HG03442 (cell line): ENCODE results near the gene POLN.
"Not testable (repeated sequence)": the region's sequence is repeated elsewhere in the genome, so short reads cannot be mapped to it uniquely, and the experiment has no call there.

ENCODE experiments used
- ATAC-seq: cut with Tn5 transposase; IDR thresholded peaks from one replicate; pipeline ENCODE4 v1.9.1; 2021; ENCODE audit warnings: mild to moderate bottlenecking, moderate library complexity; ENCODE audit not compliant: unreplicated experiment

POLN gene

DNA sequence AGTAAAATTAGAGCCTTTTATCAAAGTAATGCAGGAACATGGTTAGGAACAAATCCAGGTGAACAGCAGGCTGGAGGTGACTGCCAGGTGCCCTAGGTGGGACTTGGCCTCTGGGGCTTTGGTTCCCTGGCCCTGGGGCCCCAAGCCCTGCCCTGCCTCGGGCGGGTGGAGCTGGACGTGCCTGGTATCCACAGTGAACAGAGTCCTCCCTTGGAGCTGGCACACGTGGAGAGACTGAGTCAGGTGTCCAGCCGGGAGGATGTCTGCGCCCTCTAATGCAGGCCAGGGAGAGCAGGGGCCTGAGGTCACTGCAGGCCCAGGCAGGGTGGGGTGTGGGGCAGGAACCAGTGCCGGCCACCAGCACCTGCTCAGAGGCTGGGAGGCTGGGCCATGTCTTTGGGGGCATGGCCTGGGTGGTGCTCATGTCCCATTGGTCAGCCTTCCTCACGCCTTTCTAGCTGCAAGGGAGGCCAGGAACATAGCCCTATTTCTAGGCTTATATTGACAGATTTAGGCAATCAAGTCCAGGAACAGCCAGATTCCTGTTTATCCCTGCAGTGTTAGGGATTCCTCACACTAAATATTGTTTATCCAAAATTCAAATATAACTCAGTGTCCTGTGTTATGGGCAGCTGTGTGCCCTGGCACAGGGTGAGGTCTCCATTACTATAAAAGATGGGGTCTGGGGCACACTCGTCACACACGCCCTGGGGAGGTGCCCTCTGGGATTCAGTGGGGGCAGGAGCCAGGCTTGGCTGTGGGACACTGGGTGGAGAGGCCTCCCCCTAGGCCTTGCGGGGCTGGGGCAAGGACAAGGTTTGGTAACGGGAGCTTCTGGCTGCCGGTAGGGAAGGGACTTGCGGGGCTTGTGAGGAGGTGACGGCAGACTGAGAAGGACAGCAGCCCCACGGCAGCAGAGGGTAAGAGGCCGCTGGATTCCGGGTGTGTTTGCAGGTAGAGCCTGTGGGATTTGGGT is 197.1 kb downstream of the POLN start:
- no peak for ATAC-seq

- no peak for ATAC-seq
These were observed 197.8 kb downstream of the POLN start for GRCh38 chr4:2044119-2044485.

GRCh38 chr4:2043396-2044118 is 198.4 kb downstream of the POLN start:
- ATAC-seq, result no peak

GRCh38 chr4:2042947-2043395 is 198.9 kb downstream of the POLN start:
- no peak for ATAC-seq

DNA sequence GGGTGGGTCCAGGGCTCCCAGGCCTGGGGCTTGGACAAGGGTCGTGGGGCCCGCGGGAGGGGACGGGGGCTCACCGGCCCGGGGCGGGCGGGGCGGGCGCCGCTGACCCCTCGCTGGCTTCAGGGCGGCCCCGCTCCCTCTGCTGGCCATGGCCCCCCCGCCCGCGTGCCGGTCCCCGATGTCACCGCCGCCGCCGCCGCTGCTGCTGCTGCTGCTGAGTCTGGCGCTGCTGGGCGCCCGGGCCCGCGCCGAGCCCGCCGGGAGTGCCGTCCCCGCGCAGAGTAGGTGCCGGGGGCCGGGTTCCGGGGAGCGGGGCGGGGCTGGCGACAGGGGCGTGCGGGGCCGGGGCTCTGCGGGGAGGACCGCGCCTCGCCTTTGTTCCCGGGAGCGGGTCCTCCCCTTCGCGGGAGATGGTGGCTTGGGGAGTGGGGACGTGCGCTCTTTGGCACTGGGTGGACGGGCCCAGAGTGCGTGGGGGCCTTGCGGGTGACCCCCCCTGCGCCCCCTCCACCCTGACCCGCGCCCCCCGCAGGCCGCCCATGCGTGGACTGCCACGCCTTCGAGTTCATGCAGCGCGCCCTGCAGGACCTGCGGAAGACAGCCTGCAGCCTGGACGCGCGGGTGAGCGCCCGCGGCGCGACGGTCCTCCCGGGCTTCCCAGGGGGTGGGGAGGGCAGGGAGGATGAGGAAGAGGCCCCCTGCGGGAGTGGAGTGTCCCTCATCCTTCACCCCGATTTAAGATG is 199.5 kb downstream of the POLN start:
- no peak for ATAC-seq

DNA sequence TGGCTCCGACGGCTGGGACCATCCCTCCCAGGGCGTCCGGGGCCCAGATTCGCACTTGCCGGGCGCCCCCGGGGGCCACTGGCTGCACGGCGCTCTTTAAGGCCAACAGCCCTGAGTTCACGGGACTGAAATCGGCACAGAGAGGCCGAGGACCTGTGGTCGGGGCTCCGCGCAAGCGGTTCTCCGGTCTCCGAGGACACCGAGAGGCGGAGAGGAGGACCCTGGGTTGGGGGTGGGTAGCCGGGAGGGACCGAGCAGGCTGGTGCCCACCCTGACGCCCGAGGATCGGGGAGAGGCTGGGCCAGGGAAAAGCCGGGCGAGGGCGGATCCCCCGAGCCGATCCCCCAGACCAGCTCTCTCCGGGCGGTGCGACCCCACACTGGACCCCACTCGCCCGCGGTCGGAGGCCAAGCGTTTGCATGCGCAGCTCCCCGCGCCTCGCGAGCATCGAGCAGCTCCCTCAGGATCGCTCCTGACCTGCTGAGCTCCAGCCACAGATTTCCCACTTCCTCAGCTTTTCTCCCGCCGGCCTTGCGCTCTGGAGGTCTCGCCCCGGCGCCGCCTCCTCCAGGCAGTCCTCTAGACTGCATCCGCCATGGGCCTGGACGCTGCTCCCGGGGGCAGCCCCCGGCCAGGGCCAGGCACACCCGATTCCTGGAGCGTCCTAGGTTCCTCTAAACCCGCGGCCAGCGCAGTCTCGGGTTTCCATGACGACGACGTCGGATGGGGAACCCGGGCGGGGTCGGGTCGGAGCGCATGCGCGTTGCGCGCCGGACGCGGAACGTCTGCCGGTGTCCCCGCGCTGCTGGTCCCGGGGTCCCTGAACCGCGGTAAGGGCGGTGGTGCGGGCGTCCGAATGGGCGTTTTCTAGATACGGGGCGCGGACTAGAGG is 200.4 kb downstream of the POLN start:
- ATAC-seq, result peak; percentile 60

GRCh38 chr4:2040391-2041238 is 201.3 kb downstream of the POLN start:
- no peak for ATAC-seq

DNA sequence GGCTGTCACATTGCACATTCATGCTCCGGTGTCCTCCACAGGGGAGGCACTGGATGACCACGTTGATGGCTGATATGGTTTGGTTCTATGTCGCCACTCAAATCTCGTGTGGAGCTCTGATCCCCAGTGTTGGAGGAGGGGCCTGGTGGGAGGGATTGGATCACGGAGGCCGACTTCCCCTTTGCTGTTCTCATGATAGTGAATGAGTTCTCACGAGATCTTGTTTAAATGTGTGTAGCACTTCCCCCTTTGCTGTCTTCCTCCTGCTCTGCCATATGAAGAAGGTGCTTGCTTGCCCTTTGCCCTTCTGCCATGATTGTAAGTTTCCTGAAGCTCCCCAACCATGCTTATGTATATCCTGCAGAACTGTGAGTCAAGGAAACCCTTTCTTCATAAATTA is 205.1 kb downstream of the POLN start:
- no peak for ATAC-seq

DNA sequence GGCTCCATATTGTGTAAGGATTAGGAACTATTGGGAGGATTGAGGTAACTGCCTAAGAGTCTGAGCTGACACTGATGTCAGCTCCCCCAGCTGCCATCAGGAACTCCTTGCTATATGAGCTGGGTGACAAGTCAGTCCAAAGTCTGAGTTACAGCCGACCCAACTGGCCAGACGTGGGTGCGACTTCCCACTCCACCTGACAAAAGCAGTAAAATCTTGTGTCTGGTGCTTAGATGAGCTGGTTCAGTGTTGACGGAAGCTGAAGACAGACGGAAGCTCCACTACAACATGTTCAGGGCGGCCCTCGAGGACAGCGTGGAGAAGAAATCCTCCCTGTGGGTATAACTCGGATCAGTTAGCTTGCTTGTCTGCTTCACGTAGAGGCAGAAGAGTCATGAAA is 205.6 kb downstream of the POLN start:
- no peak for ATAC-seq

DNA sequence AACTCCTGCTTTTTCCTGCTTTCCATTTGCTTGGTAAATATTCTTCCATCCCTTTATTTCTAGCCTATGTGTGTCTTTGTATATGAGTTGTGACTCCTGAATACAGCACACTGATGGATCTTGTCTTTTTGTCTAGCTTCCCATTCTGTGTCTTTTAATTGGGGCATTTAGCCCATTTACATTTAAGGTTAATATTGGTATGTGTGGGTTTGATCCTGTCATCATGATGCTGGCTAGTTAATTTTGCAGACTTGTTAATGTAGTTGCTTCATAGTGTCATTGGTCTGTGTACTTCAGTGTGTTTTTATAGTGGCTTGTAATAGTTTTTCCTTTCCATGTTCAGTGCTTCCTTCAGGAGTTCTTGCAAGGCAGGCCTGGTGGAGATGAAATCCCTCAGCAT is 210.8 kb downstream of the POLN start:
- not testable (repeated sequence) for ATAC-seq

GRCh38 chr4:2027120-2027519 is 214.8 kb downstream of the POLN start:
- ATAC-seq, result not testable (repeated sequence)

GRCh38 chr4:2025817-2026216 is 216.1 kb downstream of the POLN start:
- no peak for ATAC-seq

GRCh38 chr4:2024683-2025082 is 217.2 kb downstream of the POLN start:
- ATAC-seq, result no peak
